GM23338 (cell line): Measurements from ENCODE around the gene IQCC. TPM values are rescaled to one million over a fixed set of nuclear protein-coding genes. Genes with fewer than 3 reads are reported as not detected.
A peak's percentile ranks its signal among the peaks of the same experiment; 100 is the strongest.

ENCODE experiments used
- ATAC-seq: fragments of 200-7000 bp; cut with Tn5 transposase; 3 replicates; pipeline ENCODE4 v1.9.1; 2020
- DNase-seq: peaks from one replicate; pipeline ENCODE4 v3.0.0-alpha.2; 2015; ENCODE audit warnings: low spot score
- H2AFZ ChIP-seq: fragments of 200-600 bp; sonication (generic); 2 replicates; pipeline ENCODE4 v1.8.0; 2016; ENCODE audit warnings: antibody characterized with exemption, mild to moderate bottlenecking, moderate library complexity
- H3F3A ChIP-seq: fragments of 200-600 bp; sonication (generic); replicated peaks from 2 replicates; pipeline ENCODE4 v1.8.0; 2017; ENCODE audit warnings: antibody characterized with exemption, mixed run types, low read depth
- H3K27ac ChIP-seq: fragments of 200-600 bp; sonication (generic); 2 replicates; pipeline ENCODE4 v1.6.1; 2016; ENCODE audit warnings: low read depth
- H3K27me3 ChIP-seq: fragments of 200-600 bp; sonication (generic); 2 replicates; pipeline ENCODE4 v1.8.0; 2016; ENCODE audit warnings: mild to moderate bottlenecking, mixed run types, moderate library complexity; ENCODE audit not compliant: insufficient read depth
- H3K36me3 ChIP-seq: fragments of 200-600 bp; sonication (generic); 2 replicates; pipeline ENCODE4 v1.8.0; 2016; ENCODE audit warnings: mild to moderate bottlenecking; ENCODE audit not compliant: insufficient read depth
- H3K4me1 ChIP-seq: fragments of 200-600 bp; sonication (generic); 2 replicates; pipeline ENCODE4 v1.8.0; 2016; ENCODE audit warnings: mild to moderate bottlenecking, moderate library complexity; ENCODE audit not compliant: insufficient read depth
- H3K4me2 ChIP-seq: fragments of 200-600 bp; sonication (generic); 2 replicates; pipeline ENCODE4 v1.7.1; 2017; ENCODE audit warnings: mixed run types
- H3K4me3 ChIP-seq: fragments of 200-600 bp; sonication (generic); 2 replicates; pipeline ENCODE4 v1.6.1; 2016; ENCODE audit warnings: mixed run types
- H3K79me2 ChIP-seq: fragments of 200-600 bp; sonication (generic); replicated peaks from 2 replicates; pipeline ENCODE4 v1.8.0; 2017; ENCODE audit warnings: mild to moderate bottlenecking; ENCODE audit not compliant: insufficient read depth
- H3K9me2 ChIP-seq: fragments of 200-600 bp; sonication (generic); 2 replicates; pipeline ENCODE4 v1.8.0; 2017; ENCODE audit not compliant: insufficient read depth
- H4K20me1 ChIP-seq: fragments of 200-600 bp; sonication (generic); replicated peaks from 2 replicates; pipeline ENCODE4 v1.8.0; 2017; ENCODE audit warnings: mild to moderate bottlenecking; ENCODE audit not compliant: insufficient read depth
- H3K27ac Mint-ChIP-seq: 2 replicates; pipeline ENCODE4 v1.8.0; 2020; ENCODE audit warnings: inconsistent platforms, mild to moderate bottlenecking, moderate library complexity, mixed read lengths
- H3K27me3 Mint-ChIP-seq: 3 replicates; pipeline ENCODE4 v1.8.0; 2022; ENCODE audit warnings: low read depth, mild to moderate bottlenecking, moderate library complexity, mixed read lengths, inconsistent platforms; ENCODE audit not compliant: insufficient read depth, poor library complexity
- H3K36me3 Mint-ChIP-seq: 3 replicates; pipeline ENCODE4 v1.8.0; 2021; ENCODE audit warnings: low read depth, mild to moderate bottlenecking, inconsistent platforms, moderate library complexity, mixed read lengths
- H3K4me1 Mint-ChIP-seq: 3 replicates; pipeline ENCODE4 v1.8.0; 2020; ENCODE audit warnings: mild to moderate bottlenecking, inconsistent platforms, mixed read lengths
- H3K4me3 Mint-ChIP-seq: 3 replicates; pipeline ENCODE4 v1.8.0; 2021; ENCODE audit warnings: moderate library complexity, mild to moderate bottlenecking, inconsistent platforms, mixed read lengths
- H3K9me3 Mint-ChIP-seq: 3 replicates; pipeline ENCODE4 v1.8.0; 2020; ENCODE audit warnings: moderate library complexity, mild to moderate bottlenecking, inconsistent platforms, mixed read lengths
- CREB1 ChIP-seq: fragments of 250-450 bp; sonication (Bioruptor Pico); IDR thresholded peaks from 2 replicates; pipeline ENCODE4 v1.5.0; 2020; ENCODE audit warnings: low read depth, mild to moderate bottlenecking, moderate library complexity
- EZH2 ChIP-seq: fragments of 200-600 bp; sonication (generic); IDR thresholded peaks from one replicate; pipeline ENCODE4 v1.8.0; 2017; ENCODE audit warnings: antibody characterized with exemption, mild to moderate bottlenecking, low read depth; ENCODE audit not compliant: unreplicated experiment
- EZH2phosphoT487 ChIP-seq: fragments of 200-600 bp; sonication (generic); IDR thresholded peaks from one replicate; pipeline ENCODE4 v1.8.1; 2018; ENCODE audit warnings: antibody characterized with exemption; ENCODE audit not compliant: unreplicated experiment
- JUNB ChIP-seq: IDR thresholded peaks from one replicate; pipeline ENCODE4 v1.6.1; 2016; ENCODE audit warnings: antibody characterized with exemption; ENCODE audit not compliant: unreplicated experiment
- NANOG ChIP-seq: IDR thresholded peaks from 2 replicates; pipeline ENCODE4 v1.6.1; 2016; ENCODE audit warnings: antibody characterized with exemption, borderline replicate concordance
- POLR2AphosphoS5 ChIP-seq: IDR thresholded peaks from 2 replicates; pipeline ENCODE4 v1.6.1; 2016; ENCODE audit warnings: antibody characterized with exemption, low read depth
- REST ChIP-seq: IDR thresholded peaks from one replicate; pipeline ENCODE4 v1.6.1; 2018; ENCODE audit warnings: antibody characterized with exemption; ENCODE audit not compliant: unreplicated experiment
- STAT1 ChIP-seq: IDR thresholded peaks from one replicate; pipeline ENCODE4 v1.6.1; 2016; ENCODE audit warnings: antibody characterized with exemption; ENCODE audit not compliant: unreplicated experiment
- ZNF114 ChIP-seq: fragments of 250-450 bp; sonication (Bioruptor Pico); IDR thresholded peaks from 2 replicates; pipeline ENCODE4 v1.5.0; 2020; ENCODE audit warnings: mild to moderate bottlenecking, moderate library complexity
- ZNF331 ChIP-seq: fragments of 250-450 bp; sonication (Bioruptor Pico); IDR thresholded peaks from 2 replicates; pipeline ENCODE4 v1.5.0; 2020; ENCODE audit warnings: low read depth, mild to moderate bottlenecking, moderate library complexity
- ZNF462 ChIP-seq: fragments of 250-450 bp; sonication (Bioruptor Pico); IDR thresholded peaks from 2 replicates; pipeline ENCODE4 v1.5.0; 2020; ENCODE audit warnings: mild to moderate bottlenecking, moderate library complexity
- polyA plus RNA-seq: library from polyadenylated mRNA; unstranded; fragments of >200 nt; fragmentation: Nextera tagmentation; extraction: Ambion mirVana; gene quantifications from 2 replicates; pipeline ENCODE4 v1.2.1, GENCODE V29; 2016
- total RNA-seq: library from RNA; depleted of rRNA; stranded (reverse); fragments of >200 nt; shearing (Covaris generic); gene quantifications from 2 replicates; pipeline ENCODE4 v1.2.3, GENCODE V29; 2014
- TF ChIP-seq, protein P1 (sequence below): IDR thresholded peaks from 2 replicates; pipeline ENCODE4 v1.6.1; 2016; ENCODE audit warnings: antibody characterized with exemption
- TF ChIP-seq, protein P2 (sequence below), 2 experiments: fragments of 200-600 bp in 1 of 2; sonication (generic) in 1 of 2; conservative IDR thresholded peaks; 2 replicates each; pipeline versions ENCODE4 v1.5.1 to v1.6.1; 2016 to 2017; ENCODE audit warnings: antibody characterized with exemption in 2 of 2, low read depth in 2 of 2, mild to moderate bottlenecking in 2 of 2, moderate library complexity in 1 of 2

The IQCC gene
- total and polyA plus RNA-seq, 2 experiments from 2014 or later, result 1.7 to 3.5 TPM

- peaks cover 16% of the 10 kb centered on the region for H3K4me1 Mint-ChIP-seq
- H3K79me2 ChIP-seq, result peaks cover 7% of the 10 kb centered on the region; the same call in 1 of the 2 replicates
- H3K36me3 ChIP-seq, result no peaks in the 10 kb centered on the region
- H3K4me2 ChIP-seq, result peak overlapping the region; percentile 99
- no peaks in the 10 kb centered on the region for H3K9me2 ChIP-seq
- peak overlapping the region; percentile 88 for H3K4me3 Mint-ChIP-seq
- H3K27ac ChIP-seq, result peak overlapping the region; percentile 85
- no peaks in the 10 kb centered on the region for H3K9me3 Mint-ChIP-seq
- ATAC-seq (peak; percentile 76), DNase-seq (peak; percentile 99)
- peak overlapping the region; percentile 84 for H2AFZ ChIP-seq
- TF ChIP-seq REST, result no peak
- peak; percentile 32; the same call in 1 of the 2 replicates for TF ChIP-seq CREB1 (CRISPR knock-in tag)
- TF ChIP-seq NANOG, result no peak
- no peak for TF ChIP-seq EZH2phosphoT487
- TF ChIP-seq POLR2AphosphoS5, result peak; percentile 94
- TF ChIP-seq, protein P1, sequence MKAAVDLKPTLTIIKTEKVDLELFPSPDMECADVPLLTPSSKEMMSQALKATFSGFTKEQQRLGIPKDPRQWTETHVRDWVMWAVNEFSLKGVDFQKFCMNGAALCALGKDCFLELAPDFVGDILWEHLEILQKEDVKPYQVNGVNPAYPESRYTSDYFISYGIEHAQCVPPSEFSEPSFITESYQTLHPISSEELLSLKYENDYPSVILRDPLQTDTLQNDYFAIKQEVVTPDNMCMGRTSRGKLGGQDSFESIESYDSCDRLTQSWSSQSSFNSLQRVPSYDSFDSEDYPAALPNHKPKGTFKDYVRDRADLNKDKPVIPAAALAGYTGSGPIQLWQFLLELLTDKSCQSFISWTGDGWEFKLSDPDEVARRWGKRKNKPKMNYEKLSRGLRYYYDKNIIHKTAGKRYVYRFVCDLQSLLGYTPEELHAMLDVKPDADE, result no peak
- TF ChIP-seq, protein P2, sequence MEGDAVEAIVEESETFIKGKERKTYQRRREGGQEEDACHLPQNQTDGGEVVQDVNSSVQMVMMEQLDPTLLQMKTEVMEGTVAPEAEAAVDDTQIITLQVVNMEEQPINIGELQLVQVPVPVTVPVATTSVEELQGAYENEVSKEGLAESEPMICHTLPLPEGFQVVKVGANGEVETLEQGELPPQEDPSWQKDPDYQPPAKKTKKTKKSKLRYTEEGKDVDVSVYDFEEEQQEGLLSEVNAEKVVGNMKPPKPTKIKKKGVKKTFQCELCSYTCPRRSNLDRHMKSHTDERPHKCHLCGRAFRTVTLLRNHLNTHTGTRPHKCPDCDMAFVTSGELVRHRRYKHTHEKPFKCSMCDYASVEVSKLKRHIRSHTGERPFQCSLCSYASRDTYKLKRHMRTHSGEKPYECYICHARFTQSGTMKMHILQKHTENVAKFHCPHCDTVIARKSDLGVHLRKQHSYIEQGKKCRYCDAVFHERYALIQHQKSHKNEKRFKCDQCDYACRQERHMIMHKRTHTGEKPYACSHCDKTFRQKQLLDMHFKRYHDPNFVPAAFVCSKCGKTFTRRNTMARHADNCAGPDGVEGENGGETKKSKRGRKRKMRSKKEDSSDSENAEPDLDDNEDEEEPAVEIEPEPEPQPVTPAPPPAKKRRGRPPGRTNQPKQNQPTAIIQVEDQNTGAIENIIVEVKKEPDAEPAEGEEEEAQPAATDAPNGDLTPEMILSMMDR (conservative IDR thresholded peaks at IDR 0.05; ENCODE audit: low read depth in 2 of 2), result peak in 1 of 2 experiments; percentile 43; a peak in 1 of 4 replicates
- no peak for TF ChIP-seq ZNF114 (CRISPR knock-in tag)
- no peak for TF ChIP-seq ZNF331 (CRISPR knock-in tag)
- TF ChIP-seq EZH2, result no peak
- no peak for TF ChIP-seq ZNF462
- no peak for TF ChIP-seq STAT1
- no peak for TF ChIP-seq JUNB
- H3K27me3 ChIP-seq, result peaks cover 7% of the 10 kb centered on the region; the same call in 1 of the 2 replicates
- H4K20me1 ChIP-seq, result no peaks in the 10 kb centered on the region
- H3F3A ChIP-seq, result peaks cover 20% of the 10 kb centered on the region
- no peaks in the 10 kb centered on the region; the same call in 2 of the 3 replicates for H3K36me3 Mint-ChIP-seq
- peak overlapping the region; percentile 66 for H3K4me3 ChIP-seq
- H3K27ac Mint-ChIP-seq, result peak overlapping the region; percentile 81
- H3K27me3 Mint-ChIP-seq, result peaks cover 13% of the 10 kb centered on the region
- peaks cover 19% of the 10 kb centered on the region for H3K4me1 ChIP-seq
These were observed 34.9 kb downstream of the IQCC start for GRCh38 chr1:32240140-32240951.
